Measurements from ENCODE around the gene CERS6. TPM values are rescaled to one million over a fixed set of nuclear protein-coding genes. Genes with fewer than 3 reads are reported as not detected.

Gene CERS6
- total RNA-seq, 1 donor from 2014 or later = 27.7 TPM

DNA sequence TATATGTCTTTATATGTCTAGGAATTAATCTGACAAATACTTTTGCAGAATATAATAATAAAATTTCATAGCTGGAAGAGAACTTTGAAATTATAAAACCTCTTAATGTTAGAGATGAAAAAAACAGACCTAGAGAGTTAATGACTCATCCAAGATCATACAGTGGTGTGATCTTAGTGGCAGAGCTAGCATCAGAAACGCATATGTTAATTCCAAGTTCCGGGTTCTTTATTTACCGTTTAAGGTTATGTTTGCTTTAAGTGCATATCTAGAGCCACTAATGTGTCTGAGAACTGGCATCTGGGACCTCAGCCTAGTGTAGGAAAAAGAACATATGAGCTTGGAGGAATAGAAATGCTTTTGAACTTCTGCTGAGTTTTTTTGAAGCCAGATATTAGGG, 24.3 kb downstream of the CERS6 start:
- H3K4me1 ChIP-seq = peaks cover 17% of the 10 kb centered on the region
- no peak overlapping the region for H3K27ac ChIP-seq
- no peaks in the 10 kb centered on the region for H3K36me3 ChIP-seq
- no peaks in the 10 kb centered on the region for H3K27me3 ChIP-seq
- no peak for DNase-seq (ENCODE audit: extremely low spot score in 2 of 2)
- intact Hi-C loops (cut with DNase I) = no loop called here
- no peak overlapping the region for H3K4me3 ChIP-seq
- TF ChIP-seq POLR2AphosphoS5 (IDR thresholded peaks at IDR 0.05; ENCODE audit: insufficient read depth in 1 of 2, low read depth in 1 of 2) (no peak), POLR2A (IDR thresholded peaks at IDR 0.05) (no peak)
- TF ChIP-seq, protein P1, sequence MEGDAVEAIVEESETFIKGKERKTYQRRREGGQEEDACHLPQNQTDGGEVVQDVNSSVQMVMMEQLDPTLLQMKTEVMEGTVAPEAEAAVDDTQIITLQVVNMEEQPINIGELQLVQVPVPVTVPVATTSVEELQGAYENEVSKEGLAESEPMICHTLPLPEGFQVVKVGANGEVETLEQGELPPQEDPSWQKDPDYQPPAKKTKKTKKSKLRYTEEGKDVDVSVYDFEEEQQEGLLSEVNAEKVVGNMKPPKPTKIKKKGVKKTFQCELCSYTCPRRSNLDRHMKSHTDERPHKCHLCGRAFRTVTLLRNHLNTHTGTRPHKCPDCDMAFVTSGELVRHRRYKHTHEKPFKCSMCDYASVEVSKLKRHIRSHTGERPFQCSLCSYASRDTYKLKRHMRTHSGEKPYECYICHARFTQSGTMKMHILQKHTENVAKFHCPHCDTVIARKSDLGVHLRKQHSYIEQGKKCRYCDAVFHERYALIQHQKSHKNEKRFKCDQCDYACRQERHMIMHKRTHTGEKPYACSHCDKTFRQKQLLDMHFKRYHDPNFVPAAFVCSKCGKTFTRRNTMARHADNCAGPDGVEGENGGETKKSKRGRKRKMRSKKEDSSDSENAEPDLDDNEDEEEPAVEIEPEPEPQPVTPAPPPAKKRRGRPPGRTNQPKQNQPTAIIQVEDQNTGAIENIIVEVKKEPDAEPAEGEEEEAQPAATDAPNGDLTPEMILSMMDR (IDR thresholded peaks at IDR 0.05) = no peak
- H3K9me3 ChIP-seq = no peaks in the 10 kb centered on the region

DNA sequence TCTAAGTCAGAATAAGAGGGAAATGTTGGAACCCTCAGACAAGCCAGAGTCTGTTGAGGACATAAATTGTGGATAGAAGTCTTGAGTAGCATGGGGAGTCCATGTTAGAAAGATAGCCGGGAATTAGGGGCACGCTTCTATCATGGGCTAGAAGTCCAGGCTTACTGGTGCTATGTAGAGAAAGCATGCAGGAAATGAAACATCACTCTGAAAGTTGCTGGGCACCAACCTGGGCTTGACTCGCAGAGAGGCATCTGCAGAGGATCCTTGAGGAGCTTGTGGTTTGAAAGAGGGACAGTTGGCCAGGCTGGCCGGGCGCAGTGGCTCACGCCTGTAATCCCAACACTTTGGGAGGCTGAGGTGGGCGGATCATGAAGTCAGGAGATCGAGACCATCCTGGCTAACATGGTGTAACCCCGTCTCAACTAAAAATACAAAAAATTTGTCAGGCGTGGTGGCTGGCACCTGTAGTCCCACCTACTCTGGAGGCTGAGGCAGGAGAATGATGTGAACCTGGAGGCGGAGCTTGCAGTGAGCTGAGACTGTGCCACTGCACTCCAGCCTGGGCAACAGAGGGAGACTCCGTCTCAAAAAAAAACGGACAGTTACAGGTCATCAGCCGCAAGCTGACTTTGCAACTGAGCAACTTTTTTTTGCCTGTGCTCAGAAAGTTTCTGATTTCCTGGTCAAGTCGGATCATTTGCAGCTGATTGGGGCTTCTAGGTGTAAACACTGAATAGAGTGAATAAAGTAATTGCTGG, 24.9 kb downstream of the CERS6 start:
- Histone ChIP-seq H3K9me3 (no peaks in the 10 kb centered on the region), H3K27ac (no peak overlapping the region), H3K27me3 (no peaks in the 10 kb centered on the region), H3K4me3 (no peak overlapping the region), H3K4me1 (peaks cover 17% of the 10 kb centered on the region), H3K36me3 (no peaks in the 10 kb centered on the region)
- no peak for DNase-seq (ENCODE audit: extremely low spot score in 2 of 2)
- intact Hi-C loops (cut with DNase I) = no loop called here
- TF ChIP-seq POLR2A (IDR thresholded peaks at IDR 0.05) (no peak), POLR2AphosphoS5 (IDR thresholded peaks at IDR 0.05; ENCODE audit: insufficient read depth in 1 of 2, low read depth in 1 of 2) (no peak)
- TF ChIP-seq, protein P1 (IDR thresholded peaks at IDR 0.05) = no peak

DNA sequence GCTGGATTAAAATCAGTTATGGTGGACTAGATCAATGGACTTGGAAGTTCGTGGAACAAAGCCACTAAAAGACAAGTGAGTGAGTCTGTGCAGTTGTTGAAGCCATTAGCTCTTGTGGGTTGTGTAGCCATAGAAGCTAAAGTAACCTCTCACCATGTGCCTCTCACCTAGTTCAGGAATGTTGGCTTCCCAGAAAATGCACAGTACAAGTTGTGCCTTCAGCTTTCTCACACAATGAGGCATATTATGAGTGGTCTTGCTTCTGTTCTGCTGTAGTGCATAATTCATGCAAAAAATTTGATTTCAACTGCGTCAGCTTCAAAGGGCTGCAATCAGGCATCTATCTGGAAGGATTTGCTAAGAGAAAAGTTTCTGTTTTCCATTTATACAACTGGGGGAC, 26.2 kb downstream of the CERS6 start:
- H3K27me3 ChIP-seq = no peaks in the 10 kb centered on the region
- H3K9me3 ChIP-seq = no peaks in the 10 kb centered on the region
- DNase-seq (ENCODE audit: extremely low spot score in 2 of 2) = no peak
- no peak overlapping the region for H3K4me3 ChIP-seq
- intact Hi-C loops (cut with DNase I) = no loop called here
- no peaks in the 10 kb centered on the region for H3K36me3 ChIP-seq
- TF ChIP-seq POLR2AphosphoS5 (IDR thresholded peaks at IDR 0.05; ENCODE audit: insufficient read depth in 1 of 2, low read depth in 1 of 2) (no peak), POLR2A (IDR thresholded peaks at IDR 0.05) (no peak)
- TF ChIP-seq, protein P1 (IDR thresholded peaks at IDR 0.05) = no peak
- H3K27ac ChIP-seq = no peak overlapping the region
- peaks cover 17% of the 10 kb centered on the region for H3K4me1 ChIP-seq

DNA sequence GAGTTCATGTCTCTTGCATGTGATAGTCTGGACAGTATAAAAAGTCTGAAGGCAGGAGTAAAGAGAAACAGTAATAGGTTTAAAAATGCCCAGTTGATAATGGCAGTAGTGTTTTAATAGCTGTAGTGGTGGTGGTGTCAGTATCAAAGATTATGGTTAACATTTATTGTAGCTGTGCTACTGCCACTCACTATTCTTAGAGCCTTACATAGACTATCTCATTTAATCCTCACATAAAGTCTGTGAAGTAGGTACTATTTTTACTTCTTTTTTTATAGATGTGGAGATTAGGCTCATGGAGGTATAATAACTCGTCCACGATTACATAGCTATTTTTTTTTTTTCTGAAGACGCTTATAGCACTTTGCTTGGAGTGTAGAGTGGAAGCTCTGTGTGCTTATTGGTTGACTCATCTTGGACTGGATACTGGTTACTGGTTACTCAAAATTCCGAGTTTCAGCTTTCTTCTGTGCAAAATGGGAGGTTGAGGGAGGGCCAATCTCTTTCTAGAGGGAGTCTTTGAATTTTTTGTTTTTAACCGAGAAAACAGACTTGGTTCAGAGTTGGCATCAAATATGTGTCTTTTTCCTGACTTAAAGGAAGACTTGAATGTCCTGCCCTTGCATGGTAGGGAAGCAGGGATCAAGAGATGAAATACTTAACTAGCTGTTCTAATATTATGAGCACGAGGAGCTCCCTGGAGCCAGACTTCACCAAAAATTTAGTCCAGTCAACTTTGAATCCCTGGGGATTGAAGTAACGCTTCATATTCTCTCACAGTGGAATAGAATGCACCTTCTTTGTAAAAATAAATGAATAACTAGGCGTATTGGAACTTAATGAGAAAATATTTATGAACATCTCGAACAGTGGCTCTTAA, 27.1 kb downstream of the CERS6 start:
- Histone ChIP-seq H3K27ac (no peak overlapping the region), H3K4me3 (no peak overlapping the region), H3K36me3 (no peaks in the 10 kb centered on the region), H3K4me1 (peaks cover 17% of the 10 kb centered on the region), H3K27me3 (no peaks in the 10 kb centered on the region), H3K9me3 (no peaks in the 10 kb centered on the region)
- no peak for DNase-seq (ENCODE audit: extremely low spot score in 2 of 2)
- TF ChIP-seq, protein P1 (IDR thresholded peaks at IDR 0.05) = no peak
- TF ChIP-seq POLR2AphosphoS5 (IDR thresholded peaks at IDR 0.05; ENCODE audit: insufficient read depth in 1 of 2, low read depth in 1 of 2) = no peak
- TF ChIP-seq POLR2A (IDR thresholded peaks at IDR 0.05) = no peak
- intact Hi-C loops (cut with DNase I) = no loop called here
